Measurements from ENCODE around the gene TLK1. TPM values are rescaled to one million over a fixed set of nuclear protein-coding genes. Genes with fewer than 3 reads are reported as not detected.

The TLK1 gene
- total and polyA plus RNA-seq, 9 of the 15 experiments (the other 6 are each of a cell fraction or from before 2014, with no cell fraction given), result 20.2 to 101 (median 40.5) TPM

GRCh38 chr2:171160956-171161740 is 455 bp upstream of the TLK1 start (continued):
- TF ChIP-seq ZBTB40 (IDR thresholded peaks at IDR 0.05) (peak; percentile 74), ZBTB40 (CRISPR knock-in tag; IDR thresholded peaks at IDR 0.05) (no peak), SAP30 (IDR thresholded peaks at IDR 0.05; ENCODE audit: borderline replicate concordance, insufficient read depth, low read depth, low read length, poor library complexity, severe bottlenecking) (no peak), HDAC2 (IDR thresholded peaks at IDR 0.05) (0 out of 2 replicates have a peak, but pooled peaks have one; percentile 57), NCOA1 (IDR thresholded peaks at IDR 0.05; ENCODE audit: low read depth) (no peak), ZNF41 (CRISPR knock-in tag; conservative IDR thresholded peaks at IDR 0.05) (0 out of 2 replicates have a peak, but pooled peaks have one; percentile 18), NRF1 (conservative IDR thresholded peaks at IDR 0.05 in 1 of 2, IDR thresholded peaks at IDR 0.05 in 1 of 2) (peak in 1 of 2 experiments; percentile 43; a peak in 2 of 4 replicates), FOS (IDR thresholded peaks at IDR 0.05; ENCODE audit: extremely low read depth, insufficient read length) (no peak), RCOR1 (IDR thresholded peaks at IDR 0.05; ENCODE audit: borderline replicate concordance in 1 of 2, low read depth in 2 of 2, low read length in 2 of 2) (0 out of 4 replicates have a peak, but pooled peaks of 1 of the 2 experiments have one; percentile 35), NONO (IDR thresholded peaks at IDR 0.05; ENCODE audit: low read depth in 2 of 2, low read length in 1 of 2) (peak in 1 of 2 experiments; percentile 30; a peak in 1 of 4 replicates), ZNF583 (CRISPR knock-in tag; IDR thresholded peaks at IDR 0.05) (no peak), RAD21 (CRISPR knock-in tag; conservative IDR thresholded peaks at IDR 0.05 in 1 of 2, IDR thresholded peaks at IDR 0.05 in 1 of 2) (peak; percentile 26 to 29; a peak in 3 of 4 replicates), ZSCAN32 (CRISPR knock-in tag; IDR thresholded peaks at IDR 0.05) (no peak), SRSF3 (IDR thresholded peaks at IDR 0.05; ENCODE audit: insufficient read depth, low read length) (no peak), CHD1 (IDR thresholded peaks at IDR 0.05; ENCODE audit: low read length) (peak; percentile 41), HINFP (tag; conservative IDR thresholded peaks at IDR 0.05; ENCODE audit: low read depth) (0 out of 2 replicates have a peak, but pooled peaks have one; percentile 13)

All from K562 (cell line).